ENCODE data around the gene NCK1.

GRCh38 chr3:136839556-136839931, 22.5 kb upstream of the NCK1 start:
- TF ChIP-seq POLR2A (IDR thresholded peaks at IDR 0.05; ENCODE audit: low read length) (no peak), GATA1 (IDR thresholded peaks at IDR 0.05; ENCODE audit: low read depth, low read length) (no peak)

Measured in erythroblast (primary cell).